HG02610 (cell line): ENCODE measurements around the gene TEKTIP1.
"Not testable (repeated sequence)": the region's sequence is repeated elsewhere in the genome, so short reads cannot be mapped to it uniquely, and the experiment has no call there.

Experiments used
- ATAC-seq: cut with Tn5 transposase; IDR thresholded peaks from one replicate; pipeline ENCODE4 v1.9.1; 2021; ENCODE audit warnings: mild to moderate bottlenecking, moderate library complexity; ENCODE audit not compliant: unreplicated experiment

Gene TEKTIP1

GRCh38 chr19:3556423-3556977 lies 17.5 kb downstream of the TEKTIP1 start:
- no peak for ATAC-seq

- ATAC-seq, result peak; percentile 18
Measured at GRCh38 chr19:3556978-3557460, 18.0 kb downstream of the TEKTIP1 start.

GRCh38 chr19:3557461-3558248 lies 18.7 kb downstream of the TEKTIP1 start, which contains the start of gene MFSD12:
TSS of gene MFSD12 (minus strand) at chr19:3557586. CDS start at chr19:3557403, 183 bp downstream.
- ATAC-seq, result peak; percentile 85

GRCh38 chr19:3563709-3564524 lies 24.9 kb downstream of the TEKTIP1 start:
- ATAC-seq, result no peak

- no peak for ATAC-seq
Measured at GRCh38 chr19:3565139-3565538, 26.2 kb downstream of the TEKTIP1 start.

- not testable (repeated sequence) for ATAC-seq
Measured at GRCh38 chr19:3570042-3570441, 31.1 kb downstream of the TEKTIP1 start.

- ATAC-seq, result no peak
Measured at GRCh38 chr19:3570606-3571011, 31.6 kb downstream of the TEKTIP1 start.

- ATAC-seq, result peak; percentile 95
Measured at GRCh38 chr19:3572132-3572854, 33.3 kb downstream of the TEKTIP1 start.

GRCh38 chr19:3572855-3573161 lies 33.8 kb downstream of the TEKTIP1 start, which contains the start of gene HMG20B:
TSS of gene HMG20B (plus strand) at chr19:3572944. CDS start at chr19:3573310, 366 bp downstream.
- ATAC-seq, result no peak

- ATAC-seq, result no peak
Measured at GRCh38 chr19:3573162-3573857, 34.3 kb downstream of the TEKTIP1 start.

- no peak for ATAC-seq
Measured at GRCh38 chr19:3573858-3574637, 35.1 kb downstream of the TEKTIP1 start.

GRCh38 chr19:3575260-3575741 lies 36.3 kb downstream of the TEKTIP1 start:
- no peak for ATAC-seq

- no peak for ATAC-seq
Measured at GRCh38 chr19:3575949-3576673, 37.1 kb downstream of the TEKTIP1 start.

GRCh38 chr19:3576696-3577443 lies 37.9 kb downstream of the TEKTIP1 start:
- no peak for ATAC-seq

- ATAC-seq, result no peak
Measured at GRCh38 chr19:3577723-3578344, 38.9 kb downstream of the TEKTIP1 start.

GRCh38 chr19:3578390-3578789 lies 39.4 kb downstream of the TEKTIP1 start:
- no peak for ATAC-seq

- ATAC-seq, result no peak
Measured at GRCh38 chr19:3580156-3580934, 41.4 kb downstream of the TEKTIP1 start.
